Kidney (tissue), 14 donors: Measurements from ENCODE around the gene DTNBP1. TPM values are rescaled to one million over a fixed set of nuclear protein-coding genes. Genes with fewer than 3 reads are reported as not detected.

Source experiments
- DNase-seq, 5 donors: peaks; one replicate each; pipeline ENCODE4 v3.0.0-alpha.2; 2013 to 2020
- FAIRE-seq: peaks from 2 replicates; lab custom pipeline; 2012; peaks lifted over from hg19 to GRCh38; lab: Jason Lieb, UNC
- H3K27ac ChIP-seq, 2 donors: one replicate each; pipeline ENCODE4 v1.7.0; 2013; ENCODE audit warnings: low read depth in 2 of 2, low read length in 2 of 2, inconsistent platforms in 1 of 2
- H3K27me3 ChIP-seq: one replicate; pipeline ENCODE4 v1.7.1; 2013; ENCODE audit warnings: low read length, inconsistent platforms; ENCODE audit not compliant: control insufficient read depth, insufficient read depth
- H3K36me3 ChIP-seq, 3 donors: one replicate each; pipeline versions ENCODE4 v1.7.0 to v1.7.1; 2013; ENCODE audit warnings: low read length in 3 of 3, control low read depth in 1 of 3, inconsistent platforms in 1 of 3; ENCODE audit not compliant: insufficient read depth in 3 of 3, control insufficient read depth in 2 of 3
- H3K4me1 ChIP-seq, 3 donors: one replicate each; pipeline versions ENCODE4 v1.7.0 to v1.7.1; 2013; ENCODE audit warnings: low read length in 3 of 3, inconsistent platforms in 1 of 3, low read depth in 1 of 3; ENCODE audit not compliant: control insufficient read depth in 2 of 3, insufficient read depth in 2 of 3
- H3K4me3 ChIP-seq, 3 donors: one replicate each; pipeline versions ENCODE4 v1.7.0 to v1.8.1; 2013; ENCODE audit warnings: low read length in 3 of 3, control low read depth in 1 of 3, inconsistent platforms in 1 of 3
- H3K9ac ChIP-seq, 3 donors: one replicate each; pipeline versions ENCODE4 v1.7.0 to v1.7.1; 2013; ENCODE audit warnings: low read length in 3 of 3, control low read depth in 1 of 3, inconsistent platforms in 1 of 3
- H3K9me3 ChIP-seq, 3 donors: one replicate each; pipeline versions ENCODE4 v1.7.0 to v1.7.1; 2013; ENCODE audit warnings: low read length in 3 of 3, control low read depth in 1 of 3, inconsistent platforms in 1 of 3; ENCODE audit not compliant: control insufficient read depth in 2 of 3, insufficient read depth in 1 of 3
- intact Hi-C: fragments of 100-400 bp; cut with DNase I; formaldehyde crosslinking; loops from one replicate; pipeline ENCODE4 v1.11.1; 2022
- polyA plus RNA-seq: library from polyadenylated mRNA; stranded (reverse); fragments of 350-450 nt; fragmentation: Illumina TruSeq; extraction: RNeasy Lipid Tissue Mini Kit (QIAGEN cat#74804); gene quantifications from one replicate; pipeline ENCODE4 v1.2.3, GENCODE V29; 2014; ENCODE audit warnings: low read depth, low replicate concordance; ENCODE audit not compliant: insufficient read depth
- total RNA-seq: library from RNA; stranded (reverse); fragmentation: NEBNext Ultra II Directional; extraction: Animal tissue kit (Norgen Biotek cat#: 25700); gene quantifications from one replicate; pipeline ENCODE4 v1.2.1, GENCODE V29; 2021
- TF ChIP-seq, protein P1 (sequence below): IDR thresholded peaks from 3 replicates; pipeline ENCODE4 v1.5.1; 2012; ENCODE audit warnings: mild to moderate bottlenecking, moderate library complexity, borderline replicate concordance; ENCODE audit not compliant: insufficient read depth; ENCODE audit errors: extremely low read depth
- donor health status: control.
- donor health status: control.
- donor health status: control.
- donor health status: control.
- donor health status: control.
- donor health status: DM: yes; HTN: yes; CAD: no.
- donor health status: Normal renal cell carcinoma (clear cell type).

DTNBP1 gene
- total and polyA plus RNA-seq, 2 donors from 2014 or later: 25.2 to 36.2 TPM

DNA sequence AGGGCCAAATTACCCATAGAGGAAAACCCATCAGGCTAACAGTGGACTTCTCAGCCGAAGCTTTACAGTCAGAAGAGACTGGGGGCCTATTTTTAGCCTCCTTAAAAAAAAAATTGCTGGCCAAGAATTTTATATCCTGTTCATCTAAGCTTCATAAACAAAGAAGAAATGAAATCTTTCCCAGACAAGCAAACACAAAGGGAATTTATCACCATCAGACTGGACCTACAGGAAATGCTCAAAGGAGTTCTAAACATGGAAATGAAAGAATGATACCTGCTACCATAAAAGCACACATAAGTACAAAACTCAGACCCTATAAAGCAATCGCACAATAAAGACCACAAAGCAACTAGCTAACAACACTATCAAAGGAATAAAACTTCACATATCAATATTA, 19.3 kb downstream of the DTNBP1 start:
- FAIRE-seq: no peak
- H3K27ac ChIP-seq: no peak overlapping the region
- H3K4me3 ChIP-seq: no peak overlapping the region
- no peak overlapping the region for H3K9ac ChIP-seq
- H3K4me1 ChIP-seq: no peaks in the 10 kb centered on the region
- H3K36me3 ChIP-seq: peaks cover 0 to 2% (median 0%) of the 10 kb centered on the region in 3 donors
- no peak for DNase-seq
- intact Hi-C loops: no loop called here
- TF ChIP-seq, protein P1, sequence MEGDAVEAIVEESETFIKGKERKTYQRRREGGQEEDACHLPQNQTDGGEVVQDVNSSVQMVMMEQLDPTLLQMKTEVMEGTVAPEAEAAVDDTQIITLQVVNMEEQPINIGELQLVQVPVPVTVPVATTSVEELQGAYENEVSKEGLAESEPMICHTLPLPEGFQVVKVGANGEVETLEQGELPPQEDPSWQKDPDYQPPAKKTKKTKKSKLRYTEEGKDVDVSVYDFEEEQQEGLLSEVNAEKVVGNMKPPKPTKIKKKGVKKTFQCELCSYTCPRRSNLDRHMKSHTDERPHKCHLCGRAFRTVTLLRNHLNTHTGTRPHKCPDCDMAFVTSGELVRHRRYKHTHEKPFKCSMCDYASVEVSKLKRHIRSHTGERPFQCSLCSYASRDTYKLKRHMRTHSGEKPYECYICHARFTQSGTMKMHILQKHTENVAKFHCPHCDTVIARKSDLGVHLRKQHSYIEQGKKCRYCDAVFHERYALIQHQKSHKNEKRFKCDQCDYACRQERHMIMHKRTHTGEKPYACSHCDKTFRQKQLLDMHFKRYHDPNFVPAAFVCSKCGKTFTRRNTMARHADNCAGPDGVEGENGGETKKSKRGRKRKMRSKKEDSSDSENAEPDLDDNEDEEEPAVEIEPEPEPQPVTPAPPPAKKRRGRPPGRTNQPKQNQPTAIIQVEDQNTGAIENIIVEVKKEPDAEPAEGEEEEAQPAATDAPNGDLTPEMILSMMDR: no peak
- peaks cover 0 to 5% (median 0%) of the 10 kb centered on the region in 3 donors for H3K9me3 ChIP-seq
- H3K27me3 ChIP-seq: no peaks in the 10 kb centered on the region

DNA sequence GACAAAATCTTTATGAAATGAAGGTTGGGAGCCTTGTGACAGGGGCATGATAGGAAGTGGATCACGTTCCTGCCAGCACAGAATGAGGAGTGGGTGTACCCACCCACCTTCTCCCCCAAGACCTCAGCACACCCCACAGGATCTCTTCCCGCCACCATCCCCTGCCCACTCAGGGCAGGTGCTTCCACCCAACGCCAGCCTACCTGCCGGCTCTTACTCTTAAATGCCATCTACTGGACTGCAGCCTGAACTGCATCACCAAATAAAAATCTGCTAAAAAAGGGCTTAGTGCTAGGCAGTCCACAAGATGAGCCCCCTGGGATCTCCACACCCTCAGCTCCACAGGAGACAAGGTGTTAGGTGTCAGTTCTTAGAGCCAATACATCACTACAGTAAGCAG, 20.6 kb downstream of the DTNBP1 start:
- Histone ChIP-seq H3K36me3 (peaks cover 0 to 2% (median 0%) of the 10 kb centered on the region in 3 donors), H3K4me3 (no peak overlapping the region), H3K9ac (no peak overlapping the region), H3K4me1 (no peaks in the 10 kb centered on the region), H3K9me3 (peaks cover 0 to 7% (median 0%) of the 10 kb centered on the region in 3 donors), H3K27ac (no peak overlapping the region), H3K27me3 (no peaks in the 10 kb centered on the region)
- FAIRE-seq (no peak), DNase-seq (no peak)
- TF ChIP-seq, protein P1: no peak
- intact Hi-C loops: no loop called here

DNA sequence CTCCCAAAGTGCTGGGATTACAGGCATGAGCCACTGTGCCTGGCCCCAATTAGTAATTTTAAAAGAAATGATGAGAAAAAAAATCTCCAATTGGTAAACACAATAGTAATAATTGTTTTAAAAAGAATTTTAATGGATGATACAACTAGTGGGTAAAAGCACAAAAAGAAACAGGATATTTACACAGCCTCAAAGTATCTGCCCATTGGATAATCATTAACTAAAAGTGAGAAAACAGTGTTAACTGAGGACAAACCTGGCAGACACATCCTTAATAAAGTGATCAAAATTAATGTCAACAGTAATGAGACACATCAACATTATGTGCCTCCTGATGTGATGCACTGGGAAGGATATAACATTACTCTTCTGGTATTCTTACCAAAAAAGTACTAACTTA, 24.5 kb downstream of the DTNBP1 start:
- FAIRE-seq (no peak), DNase-seq (no peak)

More for the DNA sequence above, 24.5 kb downstream of the DTNBP1 start:
- H3K9me3 ChIP-seq: peaks cover 0 to 3% (median 0%) of the 10 kb centered on the region in 3 donors
- no peak overlapping the region for H3K4me3 ChIP-seq
- H3K27me3 ChIP-seq: no peaks in the 10 kb centered on the region
- intact Hi-C loops: no loop called here
- TF ChIP-seq, protein P1: no peak
- H3K36me3 ChIP-seq: peaks cover 0 to 2% (median 0%) of the 10 kb centered on the region in 3 donors
- H3K9ac ChIP-seq: no peak overlapping the region
- no peak overlapping the region for H3K27ac ChIP-seq
- no peaks in the 10 kb centered on the region for H3K4me1 ChIP-seq
